ENCODE results near the gene OR4F15. TPM values are rescaled to one million over a fixed set of nuclear protein-coding genes. Genes with fewer than 3 reads are reported as not detected.

OR4F15 gene
- total RNA-seq, 2 donors from 2014 or later = not detected

GRCh38 chr15:101799665-101800064 is 12.3 kb upstream of the OR4F15 start:
- intact Hi-C loops (cut with DNase I, micrococcal nuclease) = no loop called here
- DNase-seq (no peak), ATAC-seq (peak; percentile 66)

GRCh38 chr15:101801048-101801447 is 11.0 kb upstream of the OR4F15 start:
- intact Hi-C loops (cut with DNase I, micrococcal nuclease) = no loop called here
- DNase-seq (no peak), ATAC-seq (no peak)

- intact Hi-C loops (cut with DNase I, micrococcal nuclease) = no loop called here
- ATAC-seq (no peak), DNase-seq (no peak)
Observed at GRCh38 chr15:101803209-101803608, 8.8 kb upstream of the OR4F15 start, which contains the start of gene OR4F6. Gene OR4F6, plus strand, starts transcription at chr15:101803509. Its CDS starts 2,211 bp downstream, at chr15:101805720.

GRCh38 chr15:101803676-101804075 is 8.3 kb upstream of the OR4F15 start:
- intact Hi-C loops (cut with DNase I, micrococcal nuclease) = no loop called here
- no peak for ATAC-seq
- DNase-seq = no peak

GRCh38 chr15:101804375-101804774 is 7.6 kb upstream of the OR4F15 start:
- intact Hi-C loops (cut with DNase I, micrococcal nuclease) = no loop called here
- DNase-seq = no peak
- ATAC-seq = no peak

GRCh38 chr15:101804941-101805340 is 7.1 kb upstream of the OR4F15 start:
- DNase-seq (no peak), ATAC-seq (no peak)
- intact Hi-C loops (cut with DNase I, micrococcal nuclease) = no loop called here

- DNase-seq (no peak), ATAC-seq (no peak)
- intact Hi-C loops (cut with DNase I, micrococcal nuclease) = no loop called here
Observed at GRCh38 chr15:101805605-101806345, 6.2 kb upstream of the OR4F15 start.

GRCh38 chr15:101807345-101807945 is 4.6 kb upstream of the OR4F15 start:
- intact Hi-C loops (cut with DNase I, micrococcal nuclease) = no loop called here
- no peak for ATAC-seq

GRCh38 chr15:101808201-101808600 is 3.8 kb upstream of the OR4F15 start:
- no peak for DNase-seq
- no peak for ATAC-seq
- intact Hi-C loops (cut with DNase I, micrococcal nuclease) = no loop called here

More at GRCh38 chr15:101807345-101807945, 4.6 kb upstream of the OR4F15 start:
- no peak for DNase-seq

- no peak for ATAC-seq
- intact Hi-C loops (cut with DNase I, micrococcal nuclease) = no loop called here
- DNase-seq = no peak
Observed at GRCh38 chr15:101810456-101810855, 1.5 kb upstream of the OR4F15 start.

- DNase-seq (no peak), ATAC-seq (no peak)
- intact Hi-C loops (cut with DNase I, micrococcal nuclease) = no loop called here
Observed at GRCh38 chr15:101810876-101811275, 1.1 kb upstream of the OR4F15 start.

- no peak for DNase-seq
- ATAC-seq = no peak
- intact Hi-C loops (cut with DNase I, micrococcal nuclease) = no loop called here
Observed at GRCh38 chr15:101813803-101814534, 2.0 kb downstream of the OR4F15 start.

- no peak for ATAC-seq
- no peak for DNase-seq
- intact Hi-C loops (cut with DNase I, micrococcal nuclease) = no loop called here
Observed at GRCh38 chr15:101820781-101821180, 8.8 kb downstream of the OR4F15 start.

GRCh38 chr15:101827257-101827656 is 15.3 kb downstream of the OR4F15 start:
- DNase-seq (no peak), ATAC-seq (no peak)
- intact Hi-C loops (cut with DNase I, micrococcal nuclease) = no loop called here

- intact Hi-C loops (cut with DNase I, micrococcal nuclease) = no loop called here
Observed at GRCh38 chr15:101828774-101829173, 16.8 kb downstream of the OR4F15 start.

GRCh38 chr15:101841656-101842055 is 29.7 kb downstream of the OR4F15 start:
- DNase-seq = no peak
- ATAC-seq = no peak
- intact Hi-C loops (cut with DNase I, micrococcal nuclease) = no loop called here

More at GRCh38 chr15:101828774-101829173, 16.8 kb downstream of the OR4F15 start:
- DNase-seq (no peak), ATAC-seq (no peak)

- intact Hi-C loops (cut with DNase I, micrococcal nuclease) = no loop called here
- DNase-seq = no peak
Observed at GRCh38 chr15:101844916-101845315, 32.9 kb downstream of the OR4F15 start.

GRCh38 chr15:101852356-101852755 is 40.4 kb downstream of the OR4F15 start:
- intact Hi-C loops (cut with DNase I, micrococcal nuclease) = no loop called here
- no peak for DNase-seq
- ATAC-seq = peak; percentile 87

More at GRCh38 chr15:101844916-101845315, 32.9 kb downstream of the OR4F15 start:
- no peak for ATAC-seq
